Right atrium auricular region (tissue), 2 donors: Measurements from ENCODE around the gene MRPL58. TPM values are rescaled to one million over a fixed set of nuclear protein-coding genes. Genes with fewer than 3 reads are reported as not detected.

Experiments used
- DNase-seq: peaks from one replicate; pipeline ENCODE4 v3.0.0-alpha.2; 2019; ENCODE audit warnings: low spot score
- H3K27ac ChIP-seq, 2 donors: fragments of 200-600 bp; sonication (generic); 1 replicate in 1 of 2; 2 replicates in 1 of 2; pipeline ENCODE4 v1.5.1; 2016 to 2019
- H3K27me3 ChIP-seq, 2 donors: fragments of 200-600 bp; sonication (generic); one replicate each; pipeline versions ENCODE4 v1.5.1 to v1.6.0; 2017 to 2019
- H3K36me3 ChIP-seq: fragments of 200-600 bp; sonication (generic); one replicate; pipeline ENCODE4 v1.5.1; 2016
- H3K4me1 ChIP-seq, 2 donors: fragments of 200-600 bp; sonication (generic); one replicate each; pipeline versions ENCODE4 v1.5.1 to v1.6.0; 2017 to 2019
- H3K4me3 ChIP-seq, 2 donors: fragments of 200-600 bp; sonication (generic); 1 replicate in 1 of 2; 2 replicates in 1 of 2; pipeline ENCODE4 v1.5.1; 2017 to 2019; ENCODE audit warnings: mild to moderate bottlenecking in 1 of 2, moderate library complexity in 1 of 2
- H3K9me3 ChIP-seq, 2 donors: fragments of 200-600 bp; sonication (generic); one replicate each; pipeline ENCODE4 v1.5.1; 2019
- CTCF ChIP-seq, 2 donors: fragments of 200-600 bp; sonication (generic); IDR thresholded peaks; one replicate each; pipeline ENCODE4 v1.5.1; 2019; ENCODE audit warnings: antibody characterized with exemption in 2 of 2
- total RNA-seq, 2 donors: library from RNA; depleted of rRNA; stranded (reverse); fragments of >200 nt; gene quantifications; one replicate each; pipeline ENCODE4 v1.1.0, GENCODE V29; 2016

The MRPL58 gene
- total RNA-seq, 2 donors from 2014 or later: 44.8 to 104 TPM

- Histone ChIP-seq H3K9me3 (no peaks in the 10 kb centered on the region), H3K27me3 (no peaks in the 10 kb centered on the region), H3K27ac (no peak overlapping the region), H3K36me3 (peaks cover 43% of the 10 kb centered on the region), H3K4me1 (peaks cover 0 to 23% of the 10 kb centered on the region in 2 donors), H3K4me3 (no peak overlapping the region)
- no peak for TF ChIP-seq CTCF (IDR thresholded peaks at IDR 0.05)
- no peak for DNase-seq
These were observed 52.0 kb downstream of the MRPL58 start for GRCh38 chr17:75064460-75064859.

- Histone ChIP-seq H3K4me1 (peaks cover 0 to 17% of the 10 kb centered on the region in 2 donors), H3K36me3 (peaks cover 43% of the 10 kb centered on the region), H3K4me3 (no peak overlapping the region), H3K27ac (no peak overlapping the region), H3K9me3 (no peaks in the 10 kb centered on the region), H3K27me3 (no peaks in the 10 kb centered on the region)
- no peak for TF ChIP-seq CTCF (IDR thresholded peaks at IDR 0.05)
- no peak for DNase-seq
These were observed 52.5 kb downstream of the MRPL58 start for GRCh38 chr17:75064867-75065561.

GRCh38 chr17:75065562-75066151 is 53.2 kb downstream of the MRPL58 start:
- no peak for TF ChIP-seq CTCF (IDR thresholded peaks at IDR 0.05)
- no peak for DNase-seq
- no peak overlapping the region for H3K27ac ChIP-seq
- peaks cover 42% of the 10 kb centered on the region for H3K36me3 ChIP-seq
- no peaks in the 10 kb centered on the region for H3K27me3 ChIP-seq
- H3K9me3 ChIP-seq: no peaks in the 10 kb centered on the region
- peaks cover 0 to 11% of the 10 kb centered on the region in 2 donors for H3K4me1 ChIP-seq
- H3K4me3 ChIP-seq: no peak overlapping the region

GRCh38 chr17:75067856-75068255 is 55.4 kb downstream of the MRPL58 start:
- Histone ChIP-seq H3K9me3 (no peaks in the 10 kb centered on the region), H3K27me3 (no peaks in the 10 kb centered on the region), H3K27ac (no peak overlapping the region), H3K4me3 (no peak overlapping the region), H3K36me3 (peaks cover 21% of the 10 kb centered on the region), H3K4me1 (no peaks in the 10 kb centered on the region)
- no peak for TF ChIP-seq CTCF (IDR thresholded peaks at IDR 0.05)
- no peak for DNase-seq

- Histone ChIP-seq H3K9me3 (no peaks in the 10 kb centered on the region), H3K27ac (no peak overlapping the region), H3K27me3 (no peaks in the 10 kb centered on the region), H3K4me1 (no peaks in the 10 kb centered on the region), H3K4me3 (no peak overlapping the region), H3K36me3 (peaks cover 12% of the 10 kb centered on the region)
- TF ChIP-seq CTCF (IDR thresholded peaks at IDR 0.05): no peak
- DNase-seq: no peak
These were observed 56.3 kb downstream of the MRPL58 start for GRCh38 chr17:75068750-75069149.
